ENCODE measurements around the gene TRIM13. TPM values are rescaled to one million over a fixed set of nuclear protein-coding genes. Genes with fewer than 3 reads are reported as not detected.
"Not testable (repeated sequence)": the region's sequence is repeated elsewhere in the genome, so short reads cannot be mapped to it uniquely, and the experiment has no call there.

TRIM13 gene
- total RNA-seq, 1 donor from 2014 or later: 38.2 TPM

DNA sequence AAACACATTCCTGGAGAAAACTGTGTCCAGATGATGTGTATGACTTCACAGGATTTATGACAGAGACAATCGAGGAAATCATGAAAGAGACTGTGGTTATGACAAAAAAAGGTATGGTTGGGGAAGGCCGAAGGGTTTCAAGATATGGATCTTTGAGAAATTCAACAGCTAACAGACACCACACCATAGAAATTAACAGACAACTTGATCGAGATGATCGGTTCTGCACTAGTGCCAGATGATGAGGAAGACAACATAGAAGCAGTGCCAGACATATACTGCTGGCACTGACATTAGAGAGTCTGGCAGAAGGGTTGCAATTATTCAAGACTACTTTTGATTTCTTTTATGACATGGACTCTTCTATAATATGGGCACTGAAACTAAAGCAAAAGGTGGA lies 55.6 kb downstream of the TRIM13 start:
- Mint-ChIP-seq H3K9me3 (peaks cover 9% of the 10 kb centered on the region), H3K27ac (no peak overlapping the region), H3K36me3 (peaks cover 15% of the 10 kb centered on the region), H3K27me3 (ENCODE audit: low read depth) (no peaks in the 10 kb centered on the region), H3K4me3 (no peak overlapping the region), H3K4me1 (peaks cover 8% of the 10 kb centered on the region)
- no peak for DNase-seq (ENCODE audit: low spot score in 2 of 2, unreplicated experiment in 2 of 2)
- TF ChIP-seq, protein P1, sequence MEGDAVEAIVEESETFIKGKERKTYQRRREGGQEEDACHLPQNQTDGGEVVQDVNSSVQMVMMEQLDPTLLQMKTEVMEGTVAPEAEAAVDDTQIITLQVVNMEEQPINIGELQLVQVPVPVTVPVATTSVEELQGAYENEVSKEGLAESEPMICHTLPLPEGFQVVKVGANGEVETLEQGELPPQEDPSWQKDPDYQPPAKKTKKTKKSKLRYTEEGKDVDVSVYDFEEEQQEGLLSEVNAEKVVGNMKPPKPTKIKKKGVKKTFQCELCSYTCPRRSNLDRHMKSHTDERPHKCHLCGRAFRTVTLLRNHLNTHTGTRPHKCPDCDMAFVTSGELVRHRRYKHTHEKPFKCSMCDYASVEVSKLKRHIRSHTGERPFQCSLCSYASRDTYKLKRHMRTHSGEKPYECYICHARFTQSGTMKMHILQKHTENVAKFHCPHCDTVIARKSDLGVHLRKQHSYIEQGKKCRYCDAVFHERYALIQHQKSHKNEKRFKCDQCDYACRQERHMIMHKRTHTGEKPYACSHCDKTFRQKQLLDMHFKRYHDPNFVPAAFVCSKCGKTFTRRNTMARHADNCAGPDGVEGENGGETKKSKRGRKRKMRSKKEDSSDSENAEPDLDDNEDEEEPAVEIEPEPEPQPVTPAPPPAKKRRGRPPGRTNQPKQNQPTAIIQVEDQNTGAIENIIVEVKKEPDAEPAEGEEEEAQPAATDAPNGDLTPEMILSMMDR (IDR thresholded peaks at IDR 0.05; ENCODE audit: unreplicated experiment): no peak

DNA sequence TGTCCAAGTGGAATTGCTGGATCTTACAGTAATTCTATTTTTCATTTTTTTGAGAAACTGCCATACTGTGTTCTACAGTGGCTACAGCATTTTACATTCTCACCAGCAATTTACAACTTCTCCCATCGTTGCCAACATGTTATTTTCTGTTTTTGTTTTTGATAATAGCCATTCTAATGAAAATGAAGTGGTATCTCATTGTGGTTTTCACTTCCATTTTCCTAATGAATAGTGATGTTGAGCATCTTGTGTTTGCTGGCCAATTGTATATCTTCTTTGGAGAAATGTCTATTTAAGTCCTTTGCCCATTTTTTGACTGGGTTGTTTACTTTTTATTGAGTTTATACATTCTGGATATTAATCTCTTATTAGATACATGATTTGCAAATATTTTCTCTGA lies 57.0 kb downstream of the TRIM13 start:
- H3K9me3 Mint-ChIP-seq: peaks cover 9% of the 10 kb centered on the region
- H3K4me3 Mint-ChIP-seq: no peak overlapping the region
- DNase-seq (ENCODE audit: low spot score in 2 of 2, unreplicated experiment in 2 of 2): no peak
- TF ChIP-seq, protein P1 (IDR thresholded peaks at IDR 0.05; ENCODE audit: unreplicated experiment): no peak
- H3K27me3 Mint-ChIP-seq (ENCODE audit: low read depth): no peaks in the 10 kb centered on the region
- no peak overlapping the region for H3K27ac Mint-ChIP-seq
- peaks cover 8% of the 10 kb centered on the region for H3K4me1 Mint-ChIP-seq
- peaks cover 17% of the 10 kb centered on the region for H3K36me3 Mint-ChIP-seq

DNA sequence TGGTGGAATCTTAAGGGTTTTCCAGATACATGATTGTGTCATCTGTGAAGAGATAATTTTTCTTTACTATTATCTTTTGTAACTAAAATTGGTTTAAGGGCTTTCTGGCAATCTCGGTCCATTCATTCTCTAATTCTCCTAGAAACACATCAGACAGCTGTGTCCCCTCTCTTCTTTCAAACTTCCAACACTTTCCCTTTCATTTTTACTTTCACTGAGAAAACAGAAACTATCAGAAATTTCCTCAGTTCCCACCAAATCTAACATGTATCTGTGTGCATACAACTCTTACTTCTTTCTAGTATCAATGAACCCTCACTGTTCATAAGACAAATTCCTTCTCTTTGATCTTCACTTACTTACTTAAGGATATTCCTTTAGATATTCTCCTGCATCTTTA lies 58.6 kb downstream of the TRIM13 start:
- H3K4me1 Mint-ChIP-seq: peaks cover 8% of the 10 kb centered on the region
- no peak for DNase-seq (ENCODE audit: low spot score in 2 of 2, unreplicated experiment in 2 of 2)
- H3K27me3 Mint-ChIP-seq (ENCODE audit: low read depth): no peaks in the 10 kb centered on the region
- peaks cover 9% of the 10 kb centered on the region for H3K9me3 Mint-ChIP-seq
- peak overlapping the region; percentile 76 for H3K27ac Mint-ChIP-seq
- peaks cover 19% of the 10 kb centered on the region for H3K36me3 Mint-ChIP-seq
- no peak overlapping the region for H3K4me3 Mint-ChIP-seq
- TF ChIP-seq, protein P1 (IDR thresholded peaks at IDR 0.05; ENCODE audit: unreplicated experiment): no peak

DNA sequence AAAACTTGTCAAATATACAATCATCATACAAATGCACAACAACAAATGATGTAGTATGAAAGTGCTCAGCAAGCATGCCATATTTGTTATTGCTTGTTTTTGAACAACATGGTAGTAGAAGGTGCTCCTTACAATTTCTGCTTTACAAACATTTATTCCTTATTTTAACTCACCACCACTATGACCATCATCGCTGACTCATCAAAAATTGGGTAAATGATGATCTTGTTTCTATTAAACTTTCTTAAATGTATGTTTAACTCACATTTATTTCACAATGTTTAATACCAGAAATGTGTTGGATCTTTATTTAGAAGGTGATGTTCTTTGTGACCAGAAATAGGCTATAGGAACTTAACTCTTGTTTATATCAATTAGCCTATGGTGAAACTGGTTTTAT lies 63.9 kb downstream of the TRIM13 start:
- Mint-ChIP-seq H3K36me3 (peaks cover 3% of the 10 kb centered on the region), H3K9me3 (no peaks in the 10 kb centered on the region), H3K27me3 (ENCODE audit: low read depth) (no peaks in the 10 kb centered on the region), H3K4me1 (peaks cover 8% of the 10 kb centered on the region), H3K27ac (no peak overlapping the region), H3K4me3 (no peak overlapping the region)
- TF ChIP-seq, protein P1 (IDR thresholded peaks at IDR 0.05; ENCODE audit: unreplicated experiment): no peak
- DNase-seq (ENCODE audit: low spot score in 2 of 2, unreplicated experiment in 2 of 2): no peak

DNA sequence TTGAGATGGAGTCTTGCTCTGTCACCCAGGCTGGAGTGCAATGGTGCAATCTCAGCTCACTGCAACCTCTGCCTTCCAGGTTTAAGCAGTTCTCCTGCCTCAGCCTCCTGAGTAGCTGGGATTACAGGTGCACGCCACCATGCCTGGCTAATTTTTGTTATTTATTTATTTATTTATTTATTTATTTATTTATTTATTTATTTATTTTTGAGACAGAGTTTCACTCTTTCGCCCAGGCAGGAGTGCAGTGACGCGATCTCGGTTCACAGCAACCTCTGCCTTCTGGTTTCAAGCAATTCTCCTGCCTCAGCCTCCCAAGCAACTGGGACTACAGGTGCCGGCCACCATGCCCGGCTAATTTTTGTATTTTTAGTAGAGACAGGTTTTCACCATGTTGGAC lies 65.5 kb downstream of the TRIM13 start:
- not testable (repeated sequence) for H3K4me1 Mint-ChIP-seq; H3K4me3 Mint-ChIP-seq; H3K27me3 Mint-ChIP-seq (ENCODE audit: low read depth); DNase-seq (ENCODE audit: low spot score in 2 of 2, unreplicated experiment in 2 of 2); H3K36me3 Mint-ChIP-seq; H3K9me3 Mint-ChIP-seq; H3K27ac Mint-ChIP-seq

DNA sequence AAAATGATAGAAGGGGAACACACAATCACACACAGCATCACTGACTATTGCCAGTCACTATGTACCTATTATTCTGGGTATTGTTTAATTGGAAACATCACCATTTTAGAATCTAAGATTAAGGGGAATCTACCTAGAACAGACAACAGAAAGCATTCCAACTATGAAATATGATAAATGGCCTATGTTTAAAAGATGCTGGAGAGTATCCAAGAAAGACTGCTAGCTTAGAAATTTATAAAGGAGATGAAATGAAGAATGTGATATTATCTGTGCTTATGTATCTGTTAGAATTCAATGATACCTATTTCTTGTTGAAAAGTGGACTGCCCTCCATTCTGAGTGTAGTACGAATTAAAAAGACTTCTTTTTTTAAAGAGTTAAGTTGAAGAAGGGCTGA lies 68.9 kb downstream of the TRIM13 start:
- TF ChIP-seq, protein P1 (IDR thresholded peaks at IDR 0.05; ENCODE audit: unreplicated experiment): no peak
- peak overlapping the region; percentile 37 for H3K27ac Mint-ChIP-seq
- H3K9me3 Mint-ChIP-seq: no peaks in the 10 kb centered on the region
- H3K4me3 Mint-ChIP-seq: peak overlapping the region; percentile 1
- H3K4me1 Mint-ChIP-seq: peaks cover 14% of the 10 kb centered on the region
- H3K27me3 Mint-ChIP-seq (ENCODE audit: low read depth): no peaks in the 10 kb centered on the region
- no peak for DNase-seq (ENCODE audit: low spot score in 2 of 2, unreplicated experiment in 2 of 2)
- H3K36me3 Mint-ChIP-seq: no peaks in the 10 kb centered on the region

Small RNA genes lying within 50 kb of the gene (microRNA-seq; reads per million reads assigned to microRNA genes)
- 4,475 reads per million, percentile 90 among the genes with 10 or more reads in this experiment for gene MIR15A
- 1,065 reads per million, percentile 81 among the genes with 10 or more reads in this experiment for gene MIR16-1
- 31.1 reads per million, percentile 51 among the genes with 10 or more reads in this experiment for gene MIR3613

Other genes starting within 250 kb of the TRIM13 start
- 36.4 to 36.8 TPM (median 36.4 TPM) in 3 replicates for gene KPNA3, start 204.4 kb upstream of the TRIM13 start, total RNA-seq
- 3.5 to 4.4 TPM (median 3.5 TPM) in 3 replicates for gene SPRYD7, start 60.7 kb upstream of the TRIM13 start, total RNA-seq
- gene KCNRG, start 18.4 kb downstream of the TRIM13 start, total RNA-seq: 0.88 to 1.4 TPM (median 1.3 TPM) in 3 replicates

All from mesothelial cell of epicardium (in vitro differentiated cells).